GM23248 (cell line): Measurements from ENCODE around the gene LIX1.

ENCODE experiments used
- EZH2 ChIP-seq: fragments of 200-600 bp; sonication (generic); IDR thresholded peaks from 2 replicates; pipeline ENCODE4 v1.6.1; 2018; ENCODE audit warnings: antibody characterized with exemption, mild to moderate bottlenecking; ENCODE audit not compliant: insufficient read depth, poor library complexity, severe bottlenecking
- EZH2phosphoT487 ChIP-seq: fragments of 200-600 bp; sonication (generic); IDR thresholded peaks from 2 replicates; pipeline ENCODE4 v1.6.1; 2018; ENCODE audit warnings: antibody characterized with exemption, moderate library complexity, mild to moderate bottlenecking, low read depth; ENCODE audit not compliant: insufficient read depth

GRCh38 chr5:97047076-97047475 is 95.3 kb downstream of the LIX1 start:
- TF ChIP-seq EZH2phosphoT487 (no peak), EZH2 (no peak)
